Psoas muscle (tissue), 8 donors: Measurements from ENCODE around the gene DNAH11. TPM values are rescaled to one million over a fixed set of nuclear protein-coding genes. Genes with fewer than 3 reads are reported as not detected.

Experiments used
- ATAC-seq, 4 donors: fragments of 200-7000 bp; cut with Tn5 transposase; one replicate each; pipeline ENCODE4 v1.9.1; 2020; ENCODE audit warnings: moderate library complexity in 3 of 4, mild to moderate bottlenecking in 2 of 4
- DNase-seq, 2 donors: peaks; one replicate each; pipeline ENCODE4 v3.0.0-alpha.2; 2020
- H3K27ac ChIP-seq: fragments of 200-600 bp; one replicate; pipeline ENCODE4 v1.8.0; 2022
- H3K27me3 ChIP-seq, 3 donors: fragments of 200-600 bp in 1 of 3; one replicate each; pipeline versions ENCODE4 v1.6.1 to v1.8.0; 2013 to 2022; ENCODE audit warnings: low read length in 2 of 3, mild to moderate bottlenecking in 2 of 3, moderate library complexity in 1 of 3; ENCODE audit not compliant: insufficient read depth in 3 of 3
- H3K36me3 ChIP-seq, 2 donors: fragments of 200-600 bp in 1 of 2; one replicate each; pipeline versions ENCODE4 v1.6.1 to v1.8.0; 2013 to 2022; ENCODE audit warnings: low read depth in 1 of 2, mild to moderate bottlenecking in 1 of 2, moderate library complexity in 1 of 2; ENCODE audit not compliant: insufficient read depth in 1 of 2
- H3K4me1 ChIP-seq: fragments of 200-600 bp; one replicate; pipeline ENCODE4 v1.8.0; 2022
- H3K4me3 ChIP-seq: fragments of 200-600 bp; one replicate; pipeline ENCODE4 v1.8.0; 2022; ENCODE audit warnings: mild to moderate bottlenecking
- H3K9me3 ChIP-seq: fragments of 200-600 bp; one replicate; pipeline ENCODE4 v1.8.0; 2022
- WGBS, 3 donors: extraction: QIAGEN DNeasy Blood & Tissue Kit; methylation state at CpG; one replicate each; pipeline versions ENCODE4 v1.1.6 to v1.1.7; 2013; 5-methylcytosine and 5-hydroxymethylcytosine counted together
- intact Hi-C, 2 donors: fragments of 100-400 bp; cut with DNase I; formaldehyde crosslinking; loops; one replicate each; pipeline versions ENCODE4 v1.11.0 to v1.14.2; 2022
- polyA plus RNA-seq, 3 donors: library from polyadenylated mRNA; stranded (reverse); fragments of 200-250 nt; gene quantifications; one replicate each; pipeline ENCODE4 v1.2.3, GENCODE V29; 2013
- total RNA-seq, 4 donors: library from RNA; stranded (reverse); fragmentation: NEBNext Ultra II Directional in 2 of 4; extraction: Animal tissue kit (Norgen Biotek cat#: 25700) in 2 of 4; gene quantifications; one replicate each; pipeline versions ENCODE4 v1.2.1 to v1.2.4, GENCODE V29; 2021 to 2023
- TF ChIP-seq, protein P1 (sequence below): fragments of 200-600 bp; IDR thresholded peaks from one replicate; pipeline ENCODE4 v1.8.0; 2022; ENCODE audit warnings: antibody characterized with exemption
- donor health status: healthy with polysubstance abuse.
- donor health status: DM: no; HTN: no; CAD: no; lungs with moderate emphysema.
- donor health status: Bipolar disorder and iron deficiency.
- donor health status: healthy.
- donor health status: DM: yes; HTN: yes; CAD: no.
- donor health status: DM: no; HTN: no; CAD: no.
- donor health status: DM: no; HTN: no; CAD: no.
- donor health status: DM: yes; HTN: yes; CAD: no.

Gene DNAH11
- total and polyA plus RNA-seq, 7 donors, result 0.01 to 0.93 (median 0.28) TPM

DNA sequence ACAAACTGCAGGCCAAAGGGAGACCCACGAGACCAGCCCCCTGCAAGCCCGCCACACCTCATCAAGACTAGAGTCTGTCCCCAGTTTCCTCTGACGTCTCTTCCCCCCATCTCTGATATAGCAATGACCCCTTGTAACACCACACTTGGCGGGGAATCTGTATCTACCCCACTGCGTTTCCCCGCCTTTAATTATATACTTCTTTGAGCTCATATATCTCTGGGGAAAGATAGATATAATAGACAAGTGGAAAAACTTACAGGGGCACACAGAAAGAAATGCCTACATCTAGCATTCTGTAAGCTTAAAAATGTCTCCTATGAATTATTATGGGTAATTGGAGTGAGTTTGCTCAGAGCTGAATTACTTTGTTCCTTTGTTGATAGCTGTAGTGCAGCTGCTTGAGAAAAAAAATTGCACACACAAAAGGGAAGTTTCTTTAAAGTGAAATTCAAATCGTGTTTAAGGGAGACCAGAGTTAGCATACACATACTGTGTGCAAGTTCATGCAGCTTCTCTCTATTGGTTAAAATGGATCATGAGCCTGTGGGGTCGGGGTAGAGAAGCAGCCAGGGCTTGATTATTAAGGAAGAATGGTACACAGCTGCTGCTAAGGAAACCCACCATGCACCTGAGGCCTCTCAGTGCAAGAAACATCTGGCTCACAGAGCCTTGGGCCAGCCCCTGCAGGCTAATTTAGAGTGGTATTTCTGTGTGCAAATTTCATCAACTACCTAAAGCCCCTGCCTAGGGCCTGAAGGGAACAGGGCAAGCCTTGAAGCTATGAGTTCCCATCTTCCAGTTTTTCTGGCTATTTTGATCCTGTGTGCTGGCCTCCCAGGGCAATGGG lies 370.3 kb downstream of the DNAH11 start:
- Histone ChIP-seq H3K4me3 (no peak overlapping the region), H3K36me3 (peaks cover 0 to 2% of the 10 kb centered on the region in 2 donors), H3K4me1 (peaks cover 25% of the 10 kb centered on the region), H3K9me3 (no peaks in the 10 kb centered on the region), H3K27me3 (no peaks in the 10 kb centered on the region), H3K27ac (no peak overlapping the region)
- intact Hi-C loops, result loop anchor here in 1 of 2 donors (5.0 kb wide), 1 partner anchor 34 kb away; the partner anchor contains the start of gene CDCA7L
- 78 to 81% (median 79%) methylated on average over 8 of the region's 8 CpGs for WGBS, 3 donors
- DNase-seq, result no peak
- ATAC-seq, result no peak
- TF ChIP-seq, protein P1, sequence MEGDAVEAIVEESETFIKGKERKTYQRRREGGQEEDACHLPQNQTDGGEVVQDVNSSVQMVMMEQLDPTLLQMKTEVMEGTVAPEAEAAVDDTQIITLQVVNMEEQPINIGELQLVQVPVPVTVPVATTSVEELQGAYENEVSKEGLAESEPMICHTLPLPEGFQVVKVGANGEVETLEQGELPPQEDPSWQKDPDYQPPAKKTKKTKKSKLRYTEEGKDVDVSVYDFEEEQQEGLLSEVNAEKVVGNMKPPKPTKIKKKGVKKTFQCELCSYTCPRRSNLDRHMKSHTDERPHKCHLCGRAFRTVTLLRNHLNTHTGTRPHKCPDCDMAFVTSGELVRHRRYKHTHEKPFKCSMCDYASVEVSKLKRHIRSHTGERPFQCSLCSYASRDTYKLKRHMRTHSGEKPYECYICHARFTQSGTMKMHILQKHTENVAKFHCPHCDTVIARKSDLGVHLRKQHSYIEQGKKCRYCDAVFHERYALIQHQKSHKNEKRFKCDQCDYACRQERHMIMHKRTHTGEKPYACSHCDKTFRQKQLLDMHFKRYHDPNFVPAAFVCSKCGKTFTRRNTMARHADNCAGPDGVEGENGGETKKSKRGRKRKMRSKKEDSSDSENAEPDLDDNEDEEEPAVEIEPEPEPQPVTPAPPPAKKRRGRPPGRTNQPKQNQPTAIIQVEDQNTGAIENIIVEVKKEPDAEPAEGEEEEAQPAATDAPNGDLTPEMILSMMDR, result no peak

DNA sequence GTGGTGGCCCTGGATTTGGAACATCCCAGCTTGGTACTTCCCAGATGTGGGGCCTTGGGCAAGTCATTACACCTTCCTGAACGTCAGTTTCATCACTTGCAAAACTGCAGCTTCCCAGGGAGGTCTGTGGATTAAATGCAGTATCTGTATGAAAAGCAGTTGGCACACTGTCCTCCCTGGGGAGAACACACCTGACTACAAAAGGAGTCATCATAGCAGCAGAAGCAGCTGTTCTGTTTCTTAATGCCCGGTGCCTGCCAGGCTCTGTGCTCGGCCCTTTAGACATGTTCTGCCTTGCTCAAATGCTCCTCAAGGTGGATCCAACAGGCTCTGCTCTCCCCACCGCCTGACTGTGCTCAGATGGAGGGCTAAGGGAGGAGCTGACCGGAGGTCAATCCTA lies 371.8 kb downstream of the DNAH11 start:
- 76 to 89% (median 79%) methylated on average over 5 of the region's 5 CpGs for WGBS, 3 donors
- ATAC-seq, result peak in 1 of 4 donors; percentile 22
- Histone ChIP-seq H3K4me1 (peaks cover 22% of the 10 kb centered on the region), H3K4me3 (no peak overlapping the region), H3K9me3 (no peaks in the 10 kb centered on the region), H3K36me3 (no peaks in the 10 kb centered on the region), H3K27me3 (no peaks in the 10 kb centered on the region), H3K27ac (no peak overlapping the region)
- TF ChIP-seq, protein P1, result no peak
- no peak for DNase-seq
- intact Hi-C loops, result loop anchor here in 1 of 2 donors (5.0 kb wide), 1 partner anchor 33 kb away; the partner anchor contains the start of gene CDCA7L

DNA sequence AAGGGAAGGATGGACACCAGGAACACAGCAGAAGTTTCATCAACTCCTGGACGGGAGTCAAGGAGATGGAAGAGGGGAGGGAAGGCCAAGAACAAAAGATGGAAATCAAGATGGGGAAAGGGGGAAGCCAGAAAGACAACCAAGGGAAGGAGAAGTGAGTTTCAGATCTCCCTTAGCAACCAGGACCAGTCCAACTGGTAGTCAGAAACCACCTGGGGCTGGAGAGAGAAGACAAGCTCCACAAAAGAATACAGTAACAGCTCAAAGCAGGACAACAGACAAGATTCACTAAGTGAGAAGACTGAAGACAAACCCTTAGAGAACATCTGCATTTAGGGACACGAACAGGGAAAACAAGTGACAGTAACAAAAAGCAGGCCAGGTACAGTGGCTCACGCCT lies 372.3 kb downstream of the DNAH11 start:
- TF ChIP-seq, protein P1, result no peak
- 90 to 91% (median 91%) methylated on average over 3 of the region's 3 CpGs for WGBS, 3 donors
- no peaks in the 10 kb centered on the region for H3K36me3 ChIP-seq
- H3K4me3 ChIP-seq, result no peak overlapping the region
- H3K27ac ChIP-seq, result no peak overlapping the region
- H3K4me1 ChIP-seq, result peaks cover 18% of the 10 kb centered on the region
- no peaks in the 10 kb centered on the region for H3K27me3 ChIP-seq
- ATAC-seq, result no peak
- H3K9me3 ChIP-seq, result no peaks in the 10 kb centered on the region
- intact Hi-C loops, result no loop called here
- no peak for DNase-seq

DNA sequence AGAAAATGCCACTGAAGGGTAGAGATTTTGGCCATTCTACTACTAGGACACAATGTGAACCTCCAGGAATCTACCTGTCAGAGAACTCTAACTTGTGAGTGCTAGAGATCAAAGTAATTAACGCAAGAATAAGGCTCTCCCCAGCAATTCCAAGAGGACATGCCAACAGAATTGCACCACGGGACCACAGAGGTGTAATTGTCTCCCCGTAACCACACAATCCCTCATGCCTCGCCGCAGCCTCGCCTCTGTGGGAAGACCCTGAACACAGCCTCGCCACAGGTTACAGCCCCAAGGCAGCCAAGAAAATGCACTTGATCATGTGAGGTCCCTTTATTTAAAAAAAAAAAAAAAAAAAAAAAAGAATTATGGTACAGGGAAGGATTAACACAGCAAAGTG lies 373.3 kb downstream of the DNAH11 start:
- WGBS, 3 donors, result 96 to 99% (median 99%) methylated on average over 7 of the region's 7 CpGs
- DNase-seq (no peak), ATAC-seq (no peak)
- no peaks in the 10 kb centered on the region for H3K9me3 ChIP-seq
- H3K4me3 ChIP-seq, result no peak overlapping the region
- intact Hi-C loops, result no loop called here
- peaks cover 13% of the 10 kb centered on the region for H3K4me1 ChIP-seq
- no peak overlapping the region for H3K27ac ChIP-seq
- no peaks in the 10 kb centered on the region for H3K27me3 ChIP-seq
- TF ChIP-seq, protein P1, result no peak
- no peaks in the 10 kb centered on the region for H3K36me3 ChIP-seq
